ENCODE data around the gene YWHAE. TPM values are rescaled to one million over a fixed set of nuclear protein-coding genes. Genes with fewer than 3 reads are reported as not detected.

The YWHAE gene
- total and polyA plus RNA-seq, 9 of the 15 experiments (the other 6 are each of a cell fraction or from before 2014, with no cell fraction given), result 184 to 727 (median 448) TPM

- TF ChIP-seq MCM3 (IDR thresholded peaks at IDR 0.05), result no peak
- TF ChIP-seq ZNF780A (CRISPR knock-in tag; IDR thresholded peaks at IDR 0.05), result no peak
- TF ChIP-seq WHSC1 (IDR thresholded peaks at IDR 0.05; ENCODE audit: low read length), result no peak
- no peak for TF ChIP-seq CBX2 (IDR thresholded peaks at IDR 0.05; ENCODE audit: insufficient read depth, low read length, poor library complexity, severe bottlenecking)
- no peak for TF ChIP-seq ZNF134 (CRISPR knock-in tag; conservative IDR thresholded peaks at IDR 0.05)
- TF ChIP-seq SRSF3 (IDR thresholded peaks at IDR 0.05; ENCODE audit: insufficient read depth, low read length), result no peak
- TF ChIP-seq PRDM10 (IDR thresholded peaks at IDR 0.05; ENCODE audit: partially characterized antibody), result no peak
- peak; percentile 67 for TF ChIP-seq DPF2 (IDR thresholded peaks at IDR 0.05)
- TF ChIP-seq ZNF121 (CRISPR knock-in tag; conservative IDR thresholded peaks at IDR 0.05), result no peak
- no peak for TF ChIP-seq ZBTB1 (CRISPR knock-in tag; IDR thresholded peaks at IDR 0.05; ENCODE audit: borderline replicate concordance, low read depth)
- TF ChIP-seq GABPB1 (CRISPR knock-in tag; IDR thresholded peaks at IDR 0.05), result no peak
- TF ChIP-seq ZNF75A (CRISPR knock-in tag; IDR thresholded peaks at IDR 0.05), result no peak
- no peak for TF ChIP-seq GATA2 (CRISPR knock-in tag; IDR thresholded peaks at IDR 0.05)
- no peak for TF ChIP-seq PURB (CRISPR knock-in tag; IDR thresholded peaks at IDR 0.05; ENCODE audit: low read depth)
- no peak for TF ChIP-seq U2AF1 (optimal IDR thresholded peaks at IDR 0.05; ENCODE audit: low read depth, low read length)
- TF ChIP-seq AFF4 (CRISPR knock-in tag; IDR thresholded peaks at IDR 0.05), result no peak
- no peak for TF ChIP-seq ZNF445 (CRISPR knock-in tag; IDR thresholded peaks at IDR 0.05; ENCODE audit: low read depth)
- TF ChIP-seq NFE2 (IDR thresholded peaks at IDR 0.05; ENCODE audit: low read depth), result peak; percentile 92
- TF ChIP-seq MAZ (CRISPR knock-in tag; conservative IDR thresholded peaks at IDR 0.05 in 1 of 2, IDR thresholded peaks at IDR 0.05 in 1 of 2), result no peak
- no peak for TF ChIP-seq HOXB6 (CRISPR knock-in tag; IDR thresholded peaks at IDR 0.05; ENCODE audit: borderline replicate concordance)
- TF ChIP-seq TAF1 (IDR thresholded peaks at IDR 0.05; ENCODE audit: control insufficient read depth, extremely low read depth, insufficient read depth, low read length, severe bottlenecking), result no peak
- no peak for TF ChIP-seq POLR2AphosphoS2 (IDR thresholded peaks at IDR 0.05; ENCODE audit: low read length)
These were observed 38.6 kb upstream of the YWHAE start (continued) for GRCh38 chr17:1438593-1439083.

Data from K562 (cell line).